HG03439 (cell line): Measurements from ENCODE around the gene USP26.
"Not testable (repeated sequence)": the region's sequence is repeated elsewhere in the genome, so short reads cannot be mapped to it uniquely, and the experiment has no call there.

ENCODE experiments used
- ATAC-seq: cut with Tn5 transposase; IDR thresholded peaks from one replicate; pipeline ENCODE4 v1.9.1; 2021; ENCODE audit warnings: mild to moderate bottlenecking, moderate library complexity; ENCODE audit not compliant: unreplicated experiment

USP26 gene, protein sequence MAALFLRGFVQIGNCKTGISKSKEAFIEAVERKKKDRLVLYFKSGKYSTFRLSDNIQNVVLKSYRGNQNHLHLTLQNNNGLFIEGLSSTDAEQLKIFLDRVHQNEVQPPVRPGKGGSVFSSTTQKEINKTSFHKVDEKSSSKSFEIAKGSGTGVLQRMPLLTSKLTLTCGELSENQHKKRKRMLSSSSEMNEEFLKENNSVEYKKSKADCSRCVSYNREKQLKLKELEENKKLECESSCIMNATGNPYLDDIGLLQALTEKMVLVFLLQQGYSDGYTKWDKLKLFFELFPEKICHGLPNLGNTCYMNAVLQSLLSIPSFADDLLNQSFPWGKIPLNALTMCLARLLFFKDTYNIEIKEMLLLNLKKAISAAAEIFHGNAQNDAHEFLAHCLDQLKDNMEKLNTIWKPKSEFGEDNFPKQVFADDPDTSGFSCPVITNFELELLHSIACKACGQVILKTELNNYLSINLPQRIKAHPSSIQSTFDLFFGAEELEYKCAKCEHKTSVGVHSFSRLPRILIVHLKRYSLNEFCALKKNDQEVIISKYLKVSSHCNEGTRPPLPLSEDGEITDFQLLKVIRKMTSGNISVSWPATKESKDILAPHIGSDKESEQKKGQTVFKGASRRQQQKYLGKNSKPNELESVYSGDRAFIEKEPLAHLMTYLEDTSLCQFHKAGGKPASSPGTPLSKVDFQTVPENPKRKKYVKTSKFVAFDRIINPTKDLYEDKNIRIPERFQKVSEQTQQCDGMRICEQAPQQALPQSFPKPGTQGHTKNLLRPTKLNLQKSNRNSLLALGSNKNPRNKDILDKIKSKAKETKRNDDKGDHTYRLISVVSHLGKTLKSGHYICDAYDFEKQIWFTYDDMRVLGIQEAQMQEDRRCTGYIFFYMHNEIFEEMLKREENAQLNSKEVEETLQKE

DNA sequence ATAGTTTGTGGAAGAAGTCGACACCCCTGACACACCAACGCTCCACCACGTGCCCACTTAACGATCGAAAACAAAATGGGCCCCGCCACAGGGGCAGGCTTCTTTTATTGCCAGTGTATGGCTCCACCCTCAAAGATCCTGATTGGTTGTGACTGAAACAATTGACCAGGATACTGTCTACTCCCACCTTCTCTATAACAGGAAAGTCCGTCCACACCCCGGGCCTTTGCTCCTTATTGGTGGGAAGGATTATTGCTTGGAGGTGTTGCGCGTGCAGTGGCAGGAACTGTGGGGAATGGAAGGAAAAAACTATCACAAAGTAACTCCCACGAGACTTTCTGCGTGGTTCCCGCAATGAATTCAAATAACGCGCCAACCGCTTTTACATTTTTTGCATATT is at the start of gene USP26:
Gene USP26, minus strand, starts transcription at position 79 of the 400 bp plus-strand sequence. CDS start 68,889 bp downstream, outside the sequence.
- ATAC-seq = no peak

DNA sequence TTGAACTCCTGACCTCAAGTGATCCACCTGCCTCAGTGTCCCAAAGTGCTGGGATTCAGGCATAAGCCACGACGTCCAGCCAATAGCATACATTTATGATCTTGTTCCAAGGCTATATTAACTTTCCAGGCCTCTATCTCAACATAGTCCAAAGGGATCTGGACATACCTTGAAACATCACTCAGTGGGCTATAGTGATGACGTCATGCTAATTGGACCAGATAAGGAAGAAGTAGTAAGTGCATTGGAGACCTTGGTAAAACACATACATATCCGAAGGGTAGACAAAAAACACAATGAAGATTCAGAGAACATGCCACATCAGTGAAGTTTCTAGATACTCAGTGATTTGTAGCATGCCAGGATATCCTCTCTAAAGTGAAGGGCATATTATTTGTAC is 37.4 kb upstream of the USP26 start:
- no peak for ATAC-seq

DNA sequence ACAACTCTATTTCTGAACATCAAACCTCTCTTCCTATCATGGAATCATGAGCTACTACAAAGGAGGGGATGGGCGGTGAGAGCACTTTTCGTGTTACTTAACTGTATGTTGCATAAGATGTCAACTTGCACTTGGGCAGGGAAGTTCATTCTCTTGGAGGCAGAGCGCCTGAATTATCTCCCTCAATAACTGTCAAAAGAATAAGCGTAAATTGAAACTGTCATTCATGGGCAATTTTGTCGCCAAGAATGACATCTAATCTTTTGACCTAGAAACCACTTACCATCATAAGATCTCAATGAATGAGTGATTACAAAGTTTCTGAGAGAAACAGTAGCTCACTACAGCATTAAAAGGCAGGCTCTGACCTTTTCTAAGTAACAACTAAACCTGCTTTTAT is 23.5 kb upstream of the USP26 start:
- no peak for ATAC-seq

DNA sequence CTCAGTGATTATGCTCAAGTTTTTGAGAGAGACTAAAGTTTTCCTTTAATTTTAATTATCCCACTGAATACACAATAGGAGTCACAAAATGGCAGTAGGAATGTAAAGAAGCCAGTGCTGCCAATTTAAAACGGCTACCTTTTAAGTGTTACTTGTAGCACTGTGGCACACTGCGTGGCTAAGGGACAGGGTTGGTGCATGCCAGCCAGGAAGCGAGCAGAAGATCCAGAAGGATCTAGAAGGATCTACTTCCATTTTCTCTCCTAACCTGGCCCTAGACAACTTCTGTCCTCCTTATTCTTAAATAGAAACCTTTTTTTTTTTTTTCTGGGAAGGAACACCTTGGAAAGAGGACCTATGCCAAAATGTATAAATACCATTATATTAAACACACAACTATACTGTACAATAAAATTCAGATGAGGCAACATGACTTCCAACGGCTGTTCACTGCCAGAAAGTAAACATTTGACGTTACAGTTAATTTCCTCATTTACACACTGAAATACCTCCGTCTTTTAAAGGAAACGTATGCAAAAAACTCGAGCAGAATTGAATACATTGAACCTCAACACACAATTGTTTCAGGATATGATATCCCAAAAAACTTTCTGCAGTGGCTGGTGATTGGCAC is 2.7 kb downstream of the USP26 start:
- ATAC-seq = no peak

DNA sequence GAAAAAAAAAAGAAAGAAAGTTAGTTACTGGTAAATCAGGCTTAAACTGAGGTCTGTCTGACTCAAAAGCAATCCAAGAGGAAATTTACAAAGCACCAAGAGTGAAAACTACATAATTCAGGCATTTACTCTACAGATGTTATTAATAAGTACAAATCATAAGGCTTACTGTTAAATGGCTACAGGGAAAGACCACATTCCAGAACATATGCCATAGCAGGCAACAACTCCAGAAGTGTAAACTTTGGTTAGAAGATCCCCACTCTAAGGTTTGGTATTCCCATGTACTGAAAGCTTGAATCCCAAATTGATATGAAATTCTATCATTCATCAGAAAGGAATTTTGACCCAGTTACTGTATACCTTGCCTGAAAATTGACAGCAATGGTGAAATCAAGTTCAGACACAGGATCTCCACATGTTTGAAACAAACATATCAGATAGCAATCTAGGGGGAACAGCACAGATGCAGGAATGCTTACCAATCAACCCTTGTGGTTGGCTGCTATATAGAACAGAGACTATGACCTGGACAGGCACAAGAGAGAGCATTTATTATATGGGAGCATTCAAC is 6.6 kb downstream of the USP26 start:
- no peak for ATAC-seq

DNA sequence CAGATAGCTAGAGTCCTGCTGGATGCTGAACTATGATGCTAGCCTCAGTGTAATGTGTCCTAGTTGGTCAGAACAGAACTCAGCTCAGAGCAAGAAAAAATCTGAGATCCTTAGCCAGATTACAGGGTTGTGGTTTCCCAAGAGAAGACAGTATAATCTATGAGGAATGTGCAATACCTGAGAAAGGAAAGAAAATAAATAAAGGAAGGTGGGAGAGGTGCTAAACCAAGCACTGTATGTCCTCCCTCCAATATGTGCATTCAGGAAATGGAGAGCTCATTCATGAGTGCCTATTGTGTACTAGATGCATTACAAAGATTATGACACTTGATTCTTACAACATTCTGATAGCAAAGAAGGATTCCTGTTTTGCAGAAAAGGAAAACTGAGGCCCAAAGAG is 7.5 kb downstream of the USP26 start:
- ATAC-seq = no peak

DNA sequence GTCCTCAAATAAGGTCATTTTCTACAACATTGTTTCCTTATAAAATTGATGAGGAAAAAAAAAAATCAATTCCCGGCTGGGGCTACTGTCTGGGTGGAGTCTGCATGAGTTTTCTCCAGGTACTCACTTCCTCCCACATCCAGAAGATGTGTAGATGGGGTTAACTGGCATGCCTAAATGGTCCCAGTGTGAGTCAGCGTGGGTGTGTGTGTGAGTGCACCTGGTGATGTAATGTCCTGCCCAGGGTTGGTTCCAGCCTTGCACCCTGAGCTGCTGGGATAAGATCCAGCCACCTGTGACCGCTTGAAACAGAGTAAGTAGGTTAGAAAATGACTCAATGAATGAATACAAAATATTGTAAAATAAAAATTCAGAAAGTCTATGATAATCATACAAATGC is 11.1 kb downstream of the USP26 start:
- ATAC-seq = no peak

DNA sequence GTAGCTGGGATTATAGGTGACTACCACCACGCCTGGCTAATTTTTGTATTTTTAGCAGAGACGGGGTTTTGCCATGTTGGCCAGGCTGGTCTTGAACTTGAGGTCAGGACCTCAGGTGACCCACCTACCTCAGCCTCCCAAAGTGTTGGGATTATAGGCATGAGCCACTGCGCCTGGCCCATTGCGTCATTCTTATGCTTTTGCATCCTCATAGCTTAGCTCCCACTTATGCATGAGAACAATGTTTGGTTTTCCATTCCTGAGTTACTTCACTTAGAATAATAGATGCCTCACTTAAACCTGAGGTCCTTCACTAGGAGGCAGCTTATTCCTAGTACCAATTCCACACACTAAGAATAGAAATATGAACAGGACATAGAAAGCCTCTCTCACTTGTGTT is 11.9 kb downstream of the USP26 start:
- not testable (repeated sequence) for ATAC-seq

DNA sequence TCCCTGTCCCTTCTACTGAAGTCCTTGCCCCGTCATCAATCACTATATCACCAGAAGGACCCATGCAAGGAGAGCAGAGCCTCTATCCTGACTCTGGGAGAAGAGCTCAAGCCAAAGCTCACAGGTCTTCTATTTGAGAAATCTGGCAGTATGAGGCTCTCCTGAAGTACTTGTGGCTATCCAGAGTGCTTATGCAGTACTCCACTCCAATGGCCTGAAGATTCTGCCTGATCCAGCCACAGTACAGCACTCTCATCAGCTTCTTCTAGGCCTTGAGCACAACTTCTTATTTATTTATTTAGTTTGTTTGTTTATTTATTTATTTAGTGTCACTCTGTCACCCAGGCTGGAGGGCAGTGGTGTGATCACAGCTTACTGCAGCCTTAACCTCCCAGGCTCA is 13.0 kb downstream of the USP26 start:
- no peak for ATAC-seq

DNA sequence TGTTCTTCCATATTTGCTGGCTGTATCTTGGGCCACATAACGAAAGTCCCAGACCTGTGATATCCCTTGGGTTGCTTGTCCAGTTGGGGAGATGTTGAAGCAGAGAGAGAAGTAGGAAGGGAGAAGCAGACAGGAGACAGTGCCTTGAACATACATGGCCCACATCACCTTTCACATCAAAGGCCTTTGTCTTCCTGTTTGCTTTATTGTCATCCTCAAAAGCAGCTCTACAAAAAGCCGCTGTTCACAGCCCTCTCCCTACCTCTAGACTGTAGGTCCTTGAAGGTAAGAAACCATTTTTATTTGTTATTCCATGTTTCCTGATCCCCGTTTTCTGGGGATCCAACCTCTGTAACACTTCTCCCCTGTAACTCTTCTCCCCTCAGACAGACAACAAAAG is 14.9 kb downstream of the USP26 start:
- ATAC-seq = no peak

DNA sequence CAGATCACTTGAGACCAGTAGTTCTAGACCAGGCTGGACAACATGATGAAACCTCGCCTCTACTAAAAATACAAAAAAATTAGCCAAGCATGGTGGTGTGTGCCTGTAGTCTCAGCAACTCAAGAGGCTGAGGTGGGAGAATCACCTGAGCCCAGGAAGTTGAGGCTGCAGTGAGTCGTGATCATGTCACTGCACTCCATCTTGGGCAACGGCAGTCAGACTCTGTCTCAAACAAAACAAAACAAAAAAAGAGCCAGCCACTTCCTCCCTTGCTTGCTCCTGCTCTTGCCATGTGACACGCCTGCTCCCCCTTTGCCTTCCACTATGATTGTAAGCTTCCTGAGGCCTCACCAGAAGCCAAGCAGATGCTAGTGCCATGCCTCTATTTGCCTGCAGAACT is 19.1 kb downstream of the USP26 start:
- ATAC-seq = not testable (repeated sequence)

DNA sequence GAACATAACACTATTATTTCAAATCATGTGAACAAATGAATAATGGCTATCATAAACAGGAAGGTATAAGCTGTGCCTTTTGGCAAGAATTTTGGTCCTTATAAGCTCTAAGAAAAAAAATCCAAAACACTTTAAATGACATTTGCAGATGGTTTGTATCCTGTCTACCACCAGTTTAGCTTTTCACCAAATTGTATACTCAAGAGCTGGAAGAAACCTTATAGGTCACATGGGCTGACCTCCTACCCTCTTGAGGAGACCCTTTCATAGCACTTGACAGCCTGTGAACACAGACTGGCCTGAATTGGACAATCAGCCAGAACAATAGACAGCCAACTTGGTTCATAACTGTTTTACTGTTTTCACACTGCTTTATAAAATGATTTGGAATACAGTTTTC is 24.3 kb downstream of the USP26 start:
- ATAC-seq = no peak

DNA sequence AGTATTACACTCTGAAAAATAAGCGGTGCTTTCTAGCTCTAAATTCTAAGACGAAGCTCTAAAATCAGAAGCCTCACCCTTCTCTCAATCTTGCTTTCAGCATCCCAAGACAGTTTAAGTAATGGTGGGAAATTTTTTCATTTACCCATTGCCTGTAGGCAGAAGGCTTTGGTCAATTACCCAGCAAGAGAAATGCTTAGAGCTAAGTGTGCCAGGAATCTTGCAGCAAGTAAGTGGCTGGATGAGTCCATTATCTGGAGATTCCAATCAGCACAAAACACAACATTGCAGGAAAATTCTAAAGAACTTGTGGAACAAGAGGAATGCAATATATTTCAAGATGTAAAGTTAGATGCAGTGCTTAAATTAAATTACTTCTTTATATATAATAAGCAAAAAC is 28.4 kb downstream of the USP26 start:
- ATAC-seq = no peak

DNA sequence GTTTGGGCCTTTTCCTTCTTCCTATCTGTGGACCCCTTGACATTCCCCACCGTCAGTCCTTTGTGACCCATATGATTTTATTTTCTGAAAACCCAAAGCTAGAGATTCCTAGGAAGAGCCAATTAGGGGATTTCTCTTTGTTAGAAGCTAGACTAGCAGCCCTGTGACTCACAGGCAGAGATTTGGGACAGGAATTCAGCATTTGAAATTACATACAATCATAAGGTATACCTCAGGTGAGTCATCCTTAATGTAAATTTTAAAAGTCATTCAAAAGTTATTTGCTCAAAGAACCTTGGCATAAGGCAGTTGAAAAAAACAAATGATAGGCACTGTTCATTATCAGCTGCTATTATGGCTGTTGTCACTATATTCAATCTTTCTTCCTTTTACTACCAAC is 40.6 kb downstream of the USP26 start:
- ATAC-seq = no peak

DNA sequence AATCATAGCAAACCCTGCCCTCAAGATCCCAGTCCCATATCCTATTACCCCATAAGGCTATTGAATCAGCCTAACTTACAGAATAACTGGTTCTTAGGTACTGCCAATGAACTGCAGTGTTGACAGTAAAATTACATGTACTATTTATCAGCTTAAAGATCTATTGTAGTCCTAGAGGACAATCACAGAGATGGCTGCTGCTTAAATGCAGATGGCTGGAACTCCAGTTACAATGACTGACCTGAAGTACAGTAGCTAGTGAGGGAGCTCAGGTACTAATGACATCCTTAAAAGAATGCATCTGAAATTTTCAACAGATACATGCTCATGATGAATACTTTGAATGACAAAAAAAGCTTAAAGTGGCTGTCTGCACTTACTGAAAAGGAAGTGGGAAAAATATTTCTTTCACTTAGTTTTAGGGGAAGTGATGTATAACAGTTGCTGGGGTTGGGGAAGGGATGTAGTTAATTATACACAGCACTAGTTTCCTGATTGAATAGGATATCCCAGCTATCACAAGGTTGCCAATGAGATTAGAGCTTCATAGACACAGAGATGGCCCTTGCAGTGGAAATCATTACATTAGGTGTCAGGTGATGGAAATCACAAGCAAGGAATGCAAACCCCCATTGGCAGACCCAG is 42.0 kb downstream of the USP26 start:
- ATAC-seq = no peak

DNA sequence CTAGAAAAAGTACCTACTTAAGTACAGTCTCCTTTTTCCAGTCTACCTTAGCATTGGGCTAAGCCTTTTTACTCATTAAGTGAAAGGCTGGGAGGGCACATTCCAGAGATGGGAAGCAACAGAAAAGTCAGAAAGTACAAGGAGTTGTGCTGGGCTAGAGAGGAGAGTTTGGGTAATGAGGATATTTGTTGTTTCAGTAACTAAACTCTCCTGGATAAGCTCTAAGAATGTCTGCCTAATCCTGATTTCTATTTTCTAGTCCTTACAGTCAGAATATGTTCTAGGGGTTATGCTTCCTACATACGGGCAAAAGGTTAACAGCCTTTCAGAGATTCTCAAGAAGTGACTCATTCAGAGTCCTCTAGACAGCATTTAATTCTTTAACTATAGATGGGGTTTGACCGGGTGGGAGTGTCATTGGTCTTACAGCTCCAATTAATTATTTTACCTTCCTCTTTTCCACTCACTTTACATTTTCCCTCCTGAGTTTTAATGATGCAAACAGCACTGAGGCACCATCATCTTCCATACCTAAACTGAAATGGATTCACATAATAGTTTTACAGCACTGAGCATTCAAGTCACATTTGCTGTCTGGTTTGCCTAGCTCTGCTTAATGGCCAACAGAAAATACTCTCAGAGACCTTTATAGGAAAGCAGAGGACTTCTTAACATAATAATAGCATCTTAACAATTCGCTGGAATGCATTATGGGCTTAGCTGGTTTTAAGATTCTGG is 42.9 kb downstream of the USP26 start:
- no peak for ATAC-seq

DNA sequence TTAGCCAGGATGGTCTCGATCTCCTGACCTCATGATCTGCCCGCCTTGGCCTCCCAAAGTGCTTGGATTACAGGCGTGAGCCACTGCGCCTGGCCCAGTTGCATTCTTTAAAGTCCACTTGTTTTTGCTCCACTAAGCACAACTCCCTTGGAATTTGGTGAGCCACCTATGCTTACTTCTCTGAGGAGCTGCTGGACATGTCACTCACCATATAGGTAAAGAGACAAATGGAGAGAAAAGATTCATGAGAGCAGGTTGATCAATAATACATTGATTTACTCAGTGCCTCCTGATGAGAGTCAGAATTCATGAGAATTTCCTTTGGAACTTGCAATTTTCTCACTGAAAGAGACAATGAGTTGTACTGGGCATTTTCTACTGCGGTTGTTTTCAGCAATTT is 48.2 kb downstream of the USP26 start:
- no peak for ATAC-seq

DNA sequence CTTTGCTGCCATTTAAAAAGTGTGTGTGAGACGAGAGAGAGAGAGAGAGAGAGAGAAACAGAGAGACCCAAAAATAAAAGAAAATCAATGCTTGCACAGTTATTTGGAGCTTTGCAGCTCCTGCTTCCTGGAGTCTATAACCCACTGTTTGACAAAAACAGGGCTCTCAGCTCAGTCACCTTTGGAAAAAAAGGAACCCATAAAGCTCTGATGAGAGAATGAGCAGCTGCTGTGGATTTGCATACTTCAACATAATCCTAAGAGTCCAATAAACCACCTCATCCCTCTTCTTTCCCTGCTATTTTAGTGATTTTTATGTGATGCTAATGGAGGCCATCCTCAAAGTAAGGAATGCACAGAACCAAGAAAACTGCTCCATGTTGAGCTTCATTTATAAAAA is 50.3 kb downstream of the USP26 start:
- no peak for ATAC-seq

DNA sequence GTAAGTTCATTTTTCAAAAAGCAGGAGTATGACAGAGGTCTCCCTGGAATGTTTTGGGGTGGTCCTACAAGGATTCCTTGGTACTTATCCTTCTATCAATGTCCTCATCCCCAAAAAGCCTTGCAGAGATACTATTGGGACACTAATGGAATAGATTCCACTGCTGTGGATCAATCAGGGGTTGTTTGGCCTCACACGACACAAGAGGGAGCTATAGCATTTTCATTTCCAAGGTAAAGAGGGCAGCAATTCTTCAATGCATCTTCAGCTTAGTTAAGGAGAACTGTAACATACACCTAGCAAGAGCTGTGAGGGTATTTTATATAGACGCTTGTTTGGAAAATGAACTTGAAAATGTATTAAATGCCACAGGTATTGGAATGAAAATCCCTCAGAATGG is 50.9 kb downstream of the USP26 start:
- no peak for ATAC-seq
